SHP77 treated with DMSO at 0.1 percent for 48 hours (cell line): ENCODE results near the gene TMEM98.
"Not testable (repeated sequence)": the region's sequence is repeated elsewhere in the genome, so short reads cannot be mapped to it uniquely, and the experiment has no call there.

Experiments used
- DNase-seq: peaks from one replicate; lab custom pipeline; 2025; lab: John Stamatoyannopoulos, UW

The TMEM98 gene

DNA sequence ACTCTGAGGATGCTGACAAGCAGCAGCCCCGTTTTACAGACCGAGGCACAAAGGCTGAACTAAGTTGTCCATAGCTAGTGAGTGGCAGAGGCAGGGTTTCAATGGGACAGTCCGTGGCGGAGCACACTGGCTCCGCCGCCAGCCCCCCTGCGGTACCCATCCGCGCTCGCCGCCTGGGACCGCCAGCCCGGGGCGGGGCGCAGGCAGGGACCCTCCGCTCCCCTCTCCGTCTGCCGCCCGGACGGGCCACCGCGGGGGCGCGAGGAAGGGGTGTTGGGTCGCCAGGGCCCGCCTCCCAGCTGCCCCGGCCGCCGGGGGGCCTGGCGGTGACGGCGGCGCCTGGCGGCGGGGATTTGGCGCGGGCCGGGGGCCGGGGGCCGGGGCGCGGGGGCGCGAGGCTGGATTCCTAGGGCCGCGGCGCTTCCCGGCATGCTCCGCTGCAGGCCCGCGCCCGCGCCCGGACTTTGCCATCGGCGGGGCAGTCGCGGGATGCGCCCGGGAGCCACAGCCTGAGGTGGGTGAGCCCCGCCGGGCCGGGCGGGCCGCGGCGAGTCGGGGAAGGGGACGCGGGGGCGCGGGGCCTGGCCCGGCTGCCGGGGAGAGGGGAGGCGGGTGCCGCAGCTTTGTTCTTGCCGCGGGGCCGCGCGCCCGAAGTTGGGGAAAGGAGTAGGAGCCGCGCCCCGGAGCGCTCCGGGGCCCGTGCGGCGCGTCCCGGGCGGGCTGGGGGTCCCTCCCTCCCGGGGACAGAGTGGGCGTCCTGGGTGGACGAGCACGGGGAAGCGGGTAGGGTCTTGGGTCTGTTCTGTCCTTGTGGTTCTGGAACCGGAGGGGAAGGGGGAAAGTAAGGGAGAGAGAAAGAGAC, at the start of gene TMEM98:
Gene TMEM98 (plus strand): TSS at position 430 of the 862 bp plus-strand sequence. CDS start 3,376 bp downstream, outside the sequence.
- no peak for DNase-seq

- no peak for DNase-seq
Observed at GRCh38 chr17:32878211-32878610, 49.7 kb upstream of the TMEM98 start.

- no peak for DNase-seq
Observed at GRCh38 chr17:32879134-32879533, 48.8 kb upstream of the TMEM98 start.

- DNase-seq: no peak
Observed at GRCh38 chr17:32880671-32881453, 47.1 kb upstream of the TMEM98 start.

GRCh38 chr17:32882029-32882428, 45.9 kb upstream of the TMEM98 start:
- DNase-seq: no peak

DNA sequence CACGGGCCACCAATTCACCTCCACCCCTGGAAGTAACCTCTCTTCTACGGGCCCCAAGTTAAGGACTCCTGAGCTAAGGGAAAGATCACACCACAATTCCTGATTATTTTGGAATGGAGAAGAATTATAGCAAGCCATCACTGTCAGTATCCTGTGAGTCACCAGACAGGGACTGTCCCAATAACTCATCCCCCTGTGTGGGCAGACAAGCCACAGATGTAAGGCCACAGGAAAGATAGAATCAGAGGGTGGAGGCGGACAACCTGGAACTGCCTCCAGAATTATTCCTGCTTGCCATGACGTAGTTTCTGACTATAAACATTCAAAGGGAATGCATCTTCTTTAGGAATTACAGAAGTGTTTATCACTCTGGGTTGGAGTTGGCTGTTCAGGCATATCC, 45.2 kb upstream of the TMEM98 start:
- no peak for DNase-seq

DNA sequence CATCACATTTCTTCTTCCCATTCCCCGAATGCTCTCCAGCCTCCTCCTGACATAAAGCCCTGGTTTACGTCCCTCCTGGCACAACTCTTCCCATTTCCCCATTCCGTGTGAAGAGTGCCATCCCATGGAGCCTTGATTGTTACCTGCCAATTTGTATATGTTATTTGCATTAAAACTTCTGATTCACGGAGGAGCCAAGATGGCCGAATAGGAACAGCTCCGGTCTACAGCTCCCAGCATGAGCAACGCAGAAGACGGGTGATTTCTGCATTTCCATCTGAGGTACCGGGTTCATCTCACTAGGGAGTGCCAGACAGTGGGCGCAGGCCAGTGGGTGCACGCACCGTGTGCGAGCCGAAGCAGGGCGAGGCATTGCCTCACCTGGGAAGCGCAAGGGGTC, 41.0 kb upstream of the TMEM98 start:
- DNase-seq: not testable (repeated sequence)

GRCh38 chr17:32887410-32887809, 40.5 kb upstream of the TMEM98 start:
- DNase-seq: not testable (repeated sequence)

DNA sequence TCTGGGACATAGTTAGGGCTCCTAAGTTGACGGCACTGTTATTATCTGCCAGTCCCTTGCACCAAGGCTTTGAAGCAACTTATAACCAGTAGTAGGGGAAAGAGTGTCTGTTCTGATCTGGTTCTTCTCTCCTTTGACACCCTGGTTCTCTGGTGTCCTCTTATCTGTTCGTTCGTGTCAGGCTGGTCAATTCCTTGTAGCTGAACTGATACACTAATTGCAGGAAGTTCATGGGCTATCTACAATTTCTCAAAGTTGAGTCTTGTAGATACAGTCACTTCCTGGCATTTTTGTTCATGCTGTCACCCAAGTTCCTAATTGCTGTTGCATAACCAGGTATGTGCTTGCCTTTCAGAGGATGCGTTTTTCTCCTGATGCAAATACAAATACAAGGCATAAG, 33.7 kb upstream of the TMEM98 start:
- DNase-seq: no peak

DNA sequence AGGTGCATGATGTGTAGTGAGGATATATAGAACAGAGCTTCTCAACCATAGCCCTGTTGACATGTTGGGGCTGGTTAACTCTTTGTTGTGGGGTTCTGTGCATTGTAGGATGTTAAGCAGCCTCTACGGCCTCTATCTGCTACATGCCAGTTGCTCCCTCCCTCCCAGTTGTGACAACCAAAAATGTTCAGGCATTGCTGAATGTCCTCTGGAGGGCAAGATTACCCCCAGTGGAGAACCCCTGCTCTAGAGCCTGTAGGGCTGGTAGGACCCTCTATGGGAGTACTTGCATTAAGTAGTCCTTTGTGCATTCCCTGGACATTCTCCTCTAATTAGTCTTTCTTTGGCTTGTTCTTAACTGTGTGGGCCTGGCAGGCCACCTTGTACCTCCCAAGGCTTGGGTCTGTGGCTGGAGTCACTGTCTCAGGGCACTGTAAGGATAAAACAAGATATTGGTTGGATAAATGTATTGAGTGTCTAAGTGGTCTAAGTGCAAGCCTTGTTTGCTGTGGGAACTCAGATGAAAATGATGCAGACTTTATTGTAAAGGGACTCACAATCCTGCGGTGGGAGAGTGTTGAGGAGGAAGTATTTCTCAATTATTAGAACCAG, 31.2 kb upstream of the TMEM98 start:
- no peak for DNase-seq

DNA sequence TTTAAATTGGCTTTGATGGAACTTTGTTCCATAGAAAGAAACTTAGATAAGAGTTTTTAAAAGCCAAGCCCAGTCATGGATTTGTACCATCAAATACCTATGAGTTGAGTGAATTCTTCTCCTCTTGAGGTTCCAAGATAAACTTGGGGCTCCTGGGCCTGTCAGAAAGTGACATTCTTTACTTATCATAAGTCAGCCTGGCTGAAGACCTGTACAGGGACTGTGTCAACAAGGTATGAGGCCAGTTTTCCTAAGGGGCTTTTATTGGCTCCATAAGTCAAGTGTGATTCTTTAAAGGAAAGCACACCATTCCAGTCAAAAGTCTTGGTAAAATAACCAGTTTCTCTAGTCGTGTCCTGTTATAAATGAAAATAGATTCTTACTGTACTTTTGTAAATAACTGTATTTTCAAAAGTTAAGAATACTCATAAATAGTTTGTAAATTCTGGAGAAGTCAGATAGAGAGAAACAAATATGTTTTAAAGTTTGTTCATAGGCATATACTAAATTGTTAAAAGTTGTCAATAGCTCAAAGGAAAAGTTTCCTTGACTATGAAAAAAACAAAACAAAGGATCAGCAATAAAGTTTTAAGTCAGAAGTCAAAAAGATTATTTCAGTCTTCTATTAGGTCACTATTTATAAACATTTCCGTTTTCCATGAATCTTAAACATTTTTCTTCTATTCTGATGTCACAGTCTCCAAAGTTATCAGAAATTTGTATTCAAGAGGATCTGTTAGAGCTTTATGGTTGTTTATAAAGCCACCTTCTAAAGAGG, 28.5 kb upstream of the TMEM98 start:
- no peak for DNase-seq

DNA sequence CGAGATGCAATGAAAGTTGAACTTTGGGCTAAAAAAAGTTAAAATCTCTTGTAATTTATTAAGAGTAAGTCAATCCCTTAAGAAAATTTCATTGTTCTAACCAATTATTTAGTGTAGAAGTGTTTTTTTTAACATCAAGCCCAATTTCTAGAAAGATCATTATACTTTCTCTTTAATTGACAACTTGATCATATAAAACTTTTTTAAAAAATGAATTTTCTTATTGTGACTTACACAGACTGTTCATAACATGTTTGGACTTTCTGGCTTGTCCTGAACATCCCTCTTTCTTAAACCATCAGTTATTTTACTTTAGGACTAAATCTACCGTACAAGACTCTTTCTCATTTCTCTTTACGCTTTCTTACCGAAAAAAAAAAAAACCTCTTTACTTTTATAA, 26.2 kb upstream of the TMEM98 start:
- no peak for DNase-seq

- DNase-seq: no peak
Observed at GRCh38 chr17:32903774-32904673, 23.9 kb upstream of the TMEM98 start.

- DNase-seq: no peak
Observed at GRCh38 chr17:32904891-32905290, 23.1 kb upstream of the TMEM98 start.

- DNase-seq: no peak
Observed at GRCh38 chr17:32907583-32907982, 20.4 kb upstream of the TMEM98 start.

DNA sequence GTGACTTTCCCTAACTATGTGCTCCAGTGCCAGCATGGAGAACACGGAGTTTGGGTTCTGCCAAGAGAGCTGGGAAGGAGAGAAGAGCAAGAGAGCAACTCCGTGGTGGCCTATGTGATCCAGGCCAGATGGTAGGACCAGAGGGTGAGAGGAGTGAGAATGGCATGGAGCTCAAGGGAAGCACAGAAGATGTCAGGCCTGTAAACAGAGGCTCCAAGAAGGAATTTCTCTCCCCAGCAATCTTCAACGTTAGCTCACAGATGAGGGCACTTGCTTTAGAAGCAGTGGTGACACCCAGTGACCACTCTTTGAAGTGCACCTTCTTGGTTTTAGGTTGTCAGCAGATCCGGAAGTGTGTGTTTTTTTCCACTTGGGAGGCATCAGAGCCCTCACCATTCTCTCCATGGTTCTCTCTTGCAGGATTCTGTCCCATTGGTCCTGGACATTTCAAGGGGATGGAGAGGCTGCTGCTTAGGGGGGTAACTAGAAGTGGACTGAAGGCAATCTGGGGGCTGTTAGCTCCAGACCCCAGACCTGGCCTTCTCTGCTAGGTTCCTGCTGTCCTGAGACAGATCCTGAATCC, 18.1 kb upstream of the TMEM98 start:
- DNase-seq: peak; percentile 19

DNA sequence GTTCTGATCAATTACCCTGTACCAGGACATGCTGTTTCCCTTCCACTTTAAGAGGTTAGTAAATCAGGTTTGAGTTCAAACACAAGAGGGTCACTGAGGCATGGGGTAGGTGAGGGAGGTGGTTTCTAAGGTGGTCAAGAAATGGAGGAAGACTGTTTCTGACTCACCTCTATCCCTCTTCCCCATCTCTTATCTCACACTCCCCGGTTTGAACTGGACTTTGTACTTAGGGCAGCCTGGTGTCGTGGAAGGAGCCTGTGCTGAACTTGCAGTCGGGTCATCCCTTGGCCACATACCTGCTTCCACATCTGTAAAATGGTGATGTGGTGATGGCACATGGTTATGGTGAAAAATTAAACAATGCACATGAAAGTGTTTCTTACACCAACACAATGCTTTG, 17.2 kb upstream of the TMEM98 start:
- no peak for DNase-seq

DNA sequence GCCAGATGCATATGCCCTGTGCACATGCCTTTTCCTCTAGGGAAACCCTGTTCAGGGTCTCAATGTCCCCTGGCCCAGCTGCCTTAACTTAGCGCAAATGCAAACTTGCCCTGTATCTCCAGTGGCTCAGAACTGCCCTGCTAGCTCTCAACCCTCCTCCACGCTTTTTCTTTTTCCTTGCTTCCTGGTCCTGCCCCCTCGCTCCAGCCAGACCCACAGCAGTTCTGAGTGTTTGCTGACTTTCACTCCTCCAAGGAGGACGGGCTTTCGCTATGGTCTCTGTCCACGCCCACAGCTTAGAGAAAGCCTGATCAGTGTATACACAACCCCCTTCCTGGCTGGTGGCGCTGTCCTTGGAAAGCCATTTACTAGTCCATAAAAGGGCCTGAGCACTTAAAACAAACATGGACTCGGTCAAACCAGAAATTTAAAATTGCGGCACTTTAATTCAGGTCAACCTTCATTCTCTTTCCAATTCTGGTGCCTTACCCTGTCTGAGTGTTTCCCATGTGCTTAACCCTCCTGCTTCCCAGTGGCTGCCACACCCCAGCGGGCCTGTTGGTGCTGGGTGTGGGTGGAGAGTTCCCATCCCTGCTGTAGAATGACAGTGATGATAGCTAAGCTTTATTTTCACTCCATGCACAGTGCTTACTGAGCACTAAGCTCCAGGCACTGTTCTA, 15.6 kb upstream of the TMEM98 start:
- DNase-seq: no peak

DNA sequence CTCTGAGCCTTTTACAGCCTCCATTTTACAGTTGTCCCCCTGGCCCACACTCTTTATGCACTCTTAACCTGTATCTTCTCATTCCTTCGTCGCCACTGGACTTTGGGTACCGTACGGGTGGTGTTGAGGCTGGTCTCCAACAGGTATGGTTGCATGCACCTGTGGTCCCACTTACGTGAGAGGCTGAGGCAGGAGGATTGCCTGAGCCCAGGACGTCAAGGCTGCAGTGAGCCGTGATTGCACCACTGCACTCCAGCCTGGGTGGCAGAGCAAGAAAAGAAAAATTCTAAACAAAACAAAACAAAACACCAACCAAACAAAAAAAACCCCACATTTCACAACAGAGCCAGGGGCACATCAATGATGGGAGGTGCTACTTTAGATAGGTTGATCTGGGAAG, 14.4 kb upstream of the TMEM98 start:
- no peak for DNase-seq

DNA sequence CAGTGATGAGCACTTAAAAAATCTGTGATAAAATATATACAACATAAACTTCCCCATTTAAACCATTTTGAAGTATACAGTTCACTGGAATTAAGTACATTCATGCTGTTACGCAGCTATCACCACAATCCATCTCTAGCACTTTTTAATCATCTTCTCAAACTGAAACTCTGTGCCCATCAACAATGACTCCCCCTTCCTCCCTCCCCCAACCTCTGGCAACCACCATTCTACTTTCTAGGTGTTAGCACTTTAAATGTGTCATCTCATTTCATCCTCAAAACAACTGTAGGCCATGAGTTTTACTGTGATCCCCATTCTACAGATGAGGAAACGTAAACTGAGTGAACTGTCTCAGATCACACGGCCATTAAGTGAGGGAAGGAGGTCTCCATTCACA, 13.8 kb upstream of the TMEM98 start:
- no peak for DNase-seq
